LNCAP (cell line): ENCODE measurements around the gene BTBD18.

Source experiments
- TF ChIP-seq, protein P1 (sequence below): fragments of 450-650 bp; IDR thresholded peaks from 2 replicates; pipeline ENCODE4 v1.5.1; 2017; ENCODE audit warnings: mild to moderate bottlenecking

BTBD18 gene

GRCh38 chr11:57761301-57762234, 9.9 kb upstream of the BTBD18 start, which contains the start of gene CTNND1:
CTNND1 (plus strand) TSS chr11:57761802; CDS start chr11:57791479, 29,677 bp downstream.
- TF ChIP-seq, protein P1, sequence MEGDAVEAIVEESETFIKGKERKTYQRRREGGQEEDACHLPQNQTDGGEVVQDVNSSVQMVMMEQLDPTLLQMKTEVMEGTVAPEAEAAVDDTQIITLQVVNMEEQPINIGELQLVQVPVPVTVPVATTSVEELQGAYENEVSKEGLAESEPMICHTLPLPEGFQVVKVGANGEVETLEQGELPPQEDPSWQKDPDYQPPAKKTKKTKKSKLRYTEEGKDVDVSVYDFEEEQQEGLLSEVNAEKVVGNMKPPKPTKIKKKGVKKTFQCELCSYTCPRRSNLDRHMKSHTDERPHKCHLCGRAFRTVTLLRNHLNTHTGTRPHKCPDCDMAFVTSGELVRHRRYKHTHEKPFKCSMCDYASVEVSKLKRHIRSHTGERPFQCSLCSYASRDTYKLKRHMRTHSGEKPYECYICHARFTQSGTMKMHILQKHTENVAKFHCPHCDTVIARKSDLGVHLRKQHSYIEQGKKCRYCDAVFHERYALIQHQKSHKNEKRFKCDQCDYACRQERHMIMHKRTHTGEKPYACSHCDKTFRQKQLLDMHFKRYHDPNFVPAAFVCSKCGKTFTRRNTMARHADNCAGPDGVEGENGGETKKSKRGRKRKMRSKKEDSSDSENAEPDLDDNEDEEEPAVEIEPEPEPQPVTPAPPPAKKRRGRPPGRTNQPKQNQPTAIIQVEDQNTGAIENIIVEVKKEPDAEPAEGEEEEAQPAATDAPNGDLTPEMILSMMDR, result no peak

DNA sequence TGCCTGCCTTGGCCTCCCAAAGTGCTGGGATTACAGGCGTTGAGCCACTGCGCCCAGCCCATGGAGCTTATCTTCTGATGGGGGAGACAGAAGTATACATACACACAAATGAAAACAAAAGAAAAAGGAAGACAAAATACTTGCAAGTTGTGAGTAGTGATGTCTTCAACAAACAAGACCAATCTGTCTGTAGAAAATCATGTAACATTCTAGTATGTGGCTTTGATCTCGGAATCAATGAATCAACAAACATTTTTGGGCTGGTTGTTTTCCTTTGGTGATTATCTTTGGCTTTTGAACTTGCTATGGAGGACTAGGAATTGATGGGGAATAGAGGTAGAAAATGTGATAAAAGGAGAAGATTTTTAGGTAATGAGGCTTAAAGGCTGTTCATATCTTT, 6.6 kb upstream of the BTBD18 start:
- TF ChIP-seq, protein P1, result no peak

GRCh38 chr11:57752954-57753353, 1.3 kb upstream of the BTBD18 start:
- TF ChIP-seq, protein P1, result no peak

- TF ChIP-seq, protein P1, result no peak
Observed at GRCh38 chr11:57751176-57751575, 443 bp downstream of the BTBD18 start.

GRCh38 chr11:57746920-57747319, 4.7 kb downstream of the BTBD18 start:
- TF ChIP-seq, protein P1, result no peak

DNA sequence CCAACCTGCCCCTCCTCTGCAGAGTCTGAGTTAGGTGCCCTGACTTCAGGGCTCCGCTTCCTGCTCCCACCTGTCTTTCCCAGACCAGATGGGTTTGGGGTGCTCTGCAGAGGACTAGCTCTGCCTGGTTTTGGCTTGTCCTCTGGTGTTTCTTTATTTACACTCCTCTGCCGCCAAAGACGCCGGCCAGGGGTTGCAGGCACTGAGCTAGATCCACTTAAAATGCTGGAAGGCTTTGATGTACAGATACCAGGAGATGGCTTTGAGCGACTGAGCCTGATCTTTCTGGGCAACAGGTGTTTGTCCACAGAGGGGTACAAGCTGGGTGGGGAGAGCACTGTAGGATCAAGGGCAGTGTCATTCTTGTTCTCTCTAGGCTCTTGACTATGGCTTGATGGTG, 6.4 kb downstream of the BTBD18 start:
- TF ChIP-seq, protein P1, result no peak

- TF ChIP-seq, protein P1, result no peak
Observed at GRCh38 chr11:57744357-57744756, 7.3 kb downstream of the BTBD18 start.
